KMS-11 (cell line): ENCODE measurements around the gene BTBD19.
"Not testable (repeated sequence)": the region's sequence is repeated elsewhere in the genome, so short reads cannot be mapped to it uniquely, and the experiment has no call there.

Source experiments
- H2AFZ ChIP-seq: fragments of 200-600 bp; sonication (generic); 2 replicates; pipeline ENCODE4 v1.6.1; 2016; ENCODE audit warnings: antibody characterized with exemption, mixed run types, low read depth
- H3K27ac ChIP-seq: fragments of 200-600 bp; sonication (generic); 2 replicates; pipeline ENCODE4 v1.6.1; 2016; ENCODE audit warnings: mild to moderate bottlenecking, mixed run types
- H3K27me3 ChIP-seq: fragments of 200-600 bp; sonication (generic); 2 replicates; pipeline ENCODE4 v1.6.1; 2017; ENCODE audit warnings: mild to moderate bottlenecking, low read depth, mixed run types, moderate library complexity; ENCODE audit not compliant: insufficient read depth
- H3K36me3 ChIP-seq: fragments of 200-600 bp; sonication (generic); 2 replicates; pipeline ENCODE4 v1.6.1; 2017; ENCODE audit warnings: mild to moderate bottlenecking, mixed run types; ENCODE audit not compliant: insufficient read depth
- H3K4me1 ChIP-seq: fragments of 200-600 bp; sonication (generic); 2 replicates; pipeline ENCODE4 v1.6.1; 2016; ENCODE audit warnings: mild to moderate bottlenecking, low read depth, mixed run types; ENCODE audit not compliant: poor library complexity, severe bottlenecking
- H3K4me2 ChIP-seq: fragments of 200-600 bp; sonication (generic); 2 replicates; pipeline ENCODE4 v1.7.0; 2016; ENCODE audit warnings: mild to moderate bottlenecking, mixed run types
- H3K4me3 ChIP-seq: fragments of 200-600 bp; sonication (generic); IDR thresholded peaks from 2 replicates; pipeline ENCODE4 v1.6.1; 2017; ENCODE audit warnings: low read depth, low read length, mixed read lengths; ENCODE audit not compliant: insufficient read depth
- H3K79me2 ChIP-seq: fragments of 200-600 bp; sonication (generic); 2 replicates; pipeline ENCODE4 v1.6.1; 2016; ENCODE audit warnings: low read depth, mixed run types; ENCODE audit not compliant: insufficient read depth
- H3K9ac ChIP-seq: fragments of 200-600 bp; sonication (generic); 2 replicates; pipeline ENCODE4 v1.6.1; 2016; ENCODE audit warnings: mild to moderate bottlenecking, mixed run types
- H4K20me1 ChIP-seq: fragments of 200-600 bp; sonication (generic); 2 replicates; pipeline ENCODE4 v1.6.1; 2016; ENCODE audit warnings: mild to moderate bottlenecking, mixed run types; ENCODE audit not compliant: insufficient read depth
- CTCF ChIP-seq: fragments of 200-600 bp; sonication (generic); conservative IDR thresholded peaks from 2 replicates; pipeline ENCODE4 v1.6.1; 2017; ENCODE audit warnings: low read depth, mild to moderate bottlenecking, antibody characterized with exemption, low read length, moderate library complexity, mixed read lengths

BTBD19 gene, protein sequence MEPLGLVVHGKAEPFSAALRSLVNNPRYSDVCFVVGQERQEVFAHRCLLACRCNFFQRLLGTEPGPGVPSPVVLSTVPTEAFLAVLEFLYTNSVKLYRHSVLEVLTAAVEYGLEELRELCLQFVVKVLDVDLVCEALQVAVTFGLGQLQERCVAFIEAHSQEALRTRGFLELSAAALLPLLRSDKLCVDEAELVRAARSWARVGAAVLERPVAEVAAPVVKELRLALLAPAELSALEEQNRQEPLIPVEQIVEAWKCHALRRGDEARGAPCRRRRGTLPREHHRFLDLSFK

GRCh38 chr1:44808063-44808937 lies at the start of gene BTBD19:
Gene BTBD19, plus strand, starts transcription at chr1:44808523. Its CDS starts 298 bp downstream, at chr1:44808821.
- no peak within 1 kb of the TSS for H3K4me3 ChIP-seq
- no peak for TF ChIP-seq CTCF
- H3K27ac ChIP-seq = peak within 1 kb of the TSS; percentile 90
- H3K79me2 ChIP-seq = no peaks in the 10 kb centered on the region
- H3K4me2 ChIP-seq = peak within 1 kb of the TSS; percentile 56
- H4K20me1 ChIP-seq = no peaks in the 10 kb centered on the region
- H2AFZ ChIP-seq = peak within 1 kb of the TSS; percentile 21; the same call in 1 of the 2 replicates
- H3K36me3 ChIP-seq = no peaks in the 10 kb centered on the region
- H3K9ac ChIP-seq = peak within 1 kb of the TSS; percentile 40
- no peaks in the 10 kb centered on the region for H3K27me3 ChIP-seq
- peaks cover 63% of the 10 kb centered on the region for H3K4me1 ChIP-seq

DNA sequence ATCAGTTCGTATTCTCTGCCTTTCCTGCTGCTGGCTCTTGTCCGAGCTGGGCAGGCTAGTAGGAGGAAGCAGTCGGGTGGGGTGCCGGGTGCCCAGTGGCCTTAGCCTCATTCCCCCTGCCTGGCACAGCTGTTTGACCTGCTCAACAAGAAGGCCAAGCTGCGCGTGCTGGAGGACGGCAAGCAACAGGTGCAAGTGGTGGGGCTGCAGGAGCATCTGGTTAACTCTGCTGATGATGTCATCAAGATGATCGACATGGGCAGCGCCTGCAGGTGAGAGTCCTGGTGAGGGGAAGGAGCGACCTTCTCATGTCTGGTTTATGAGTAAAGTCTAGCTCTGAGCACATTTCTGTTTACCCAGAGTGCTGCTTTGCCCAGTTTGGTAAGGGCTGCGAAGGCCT lies 49.2 kb upstream of the BTBD19 start:
- Histone ChIP-seq H3K4me3 (no peak overlapping the region), H3K9ac (no peak overlapping the region), H3K79me2 (no peaks in the 10 kb centered on the region), H3K4me2 (no peak overlapping the region), H4K20me1 (no peaks in the 10 kb centered on the region), H3K4me1 (peaks cover 14% of the 10 kb centered on the region), H3K36me3 (peaks cover 11% of the 10 kb centered on the region; the same call in 1 of the 2 replicates), H3K27ac (no peak overlapping the region), H2AFZ (no peak overlapping the region), H3K27me3 (no peaks in the 10 kb centered on the region)
- TF ChIP-seq CTCF = no peak

- H3K9ac ChIP-seq = no peak overlapping the region
- no peak for TF ChIP-seq CTCF
- H3K36me3 ChIP-seq = peaks cover 8% of the 10 kb centered on the region; the same call in 1 of the 2 replicates
Measured at GRCh38 chr1:44760876-44761275, 47.4 kb upstream of the BTBD19 start.

DNA sequence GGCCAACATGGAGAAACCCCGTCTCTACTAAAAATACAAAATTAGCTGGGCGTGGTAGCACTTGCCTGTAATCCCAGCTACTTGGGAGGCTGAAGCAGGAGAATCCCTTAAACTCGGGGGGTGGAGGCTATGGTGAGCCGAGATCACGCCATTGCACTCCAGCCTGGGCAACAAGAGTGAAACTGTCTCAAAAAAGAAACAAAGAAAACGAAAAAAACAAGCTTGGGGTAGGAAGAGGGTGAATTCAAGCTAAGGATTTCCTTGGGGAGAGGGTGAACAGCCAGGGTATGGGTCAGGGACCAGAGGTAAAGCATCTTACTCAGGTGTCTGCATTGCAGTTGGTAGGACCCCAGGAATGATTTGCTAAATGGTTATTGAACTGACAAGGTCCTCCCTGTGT lies 41.9 kb upstream of the BTBD19 start:
- H4K20me1 ChIP-seq, H2AFZ ChIP-seq, H3K27me3 ChIP-seq, H3K4me3 ChIP-seq, H3K9ac ChIP-seq, H3K4me1 ChIP-seq, H3K27ac ChIP-seq, H3K36me3 ChIP-seq, H3K4me2 ChIP-seq, H3K79me2 ChIP-seq: not testable (repeated sequence)

More at GRCh38 chr1:44760876-44761275, 47.4 kb upstream of the BTBD19 start:
- H3K27ac ChIP-seq = no peak overlapping the region
- no peak overlapping the region for H2AFZ ChIP-seq
- H4K20me1 ChIP-seq = no peaks in the 10 kb centered on the region
- H3K4me1 ChIP-seq = peaks cover 14% of the 10 kb centered on the region
- H3K79me2 ChIP-seq = no peaks in the 10 kb centered on the region
- H3K4me3 ChIP-seq = no peak overlapping the region
- no peak overlapping the region for H3K4me2 ChIP-seq
- no peaks in the 10 kb centered on the region for H3K27me3 ChIP-seq
